ENCODE data around the gene C4A.

Gene C4A

GRCh38 chr6:31965700-31966099 lies 16.2 kb upstream of the C4A start:
- no peak overlapping the region for H3K4me2 ChIP-seq (ENCODE audit: low read depth, low read length, poor library complexity, severe bottlenecking)
- H3K27ac ChIP-seq (ENCODE audit: low read depth, low read length), result no peak overlapping the region
- no peaks in the 10 kb centered on the region for H3K9me2 ChIP-seq (replicated peaks; ENCODE audit: insufficient read depth, low read length)
- TF ChIP-seq EZH2phosphoT487 (conservative IDR thresholded peaks at IDR 0.05; ENCODE audit: low read length), result no peak
- TF ChIP-seq CTCF (IDR thresholded peaks at IDR 0.05; ENCODE audit: insufficient read depth, low read length, poor library complexity, severe bottlenecking), result no peak
- H3K4me3 ChIP-seq (ENCODE audit: insufficient read depth, low read length, poor library complexity, severe bottlenecking), result no peak overlapping the region
- no peaks in the 10 kb centered on the region for H3K27me3 ChIP-seq (ENCODE audit: low read length)
- H3K9ac ChIP-seq (ENCODE audit: low read length), result no peak overlapping the region
- no peaks in the 10 kb centered on the region for H3K9me3 ChIP-seq (ENCODE audit: insufficient read depth, low read length)
- peaks cover 3% of the 10 kb centered on the region; the same call in 1 of the 2 replicates for H3K36me3 ChIP-seq (ENCODE audit: low read length)
- no peak overlapping the region for H2AFZ ChIP-seq (ENCODE audit: low read depth, low read length, severe bottlenecking)
- H3K79me2 ChIP-seq (ENCODE audit: insufficient read depth, low read length), result peaks cover 3% of the 10 kb centered on the region; the same call in 1 of the 2 replicates
- no peaks in the 10 kb centered on the region for H4K20me1 ChIP-seq (ENCODE audit: low read depth, low read length)
- H3F3A ChIP-seq (ENCODE audit: insufficient read depth), result no peaks in the 10 kb centered on the region

DNA sequence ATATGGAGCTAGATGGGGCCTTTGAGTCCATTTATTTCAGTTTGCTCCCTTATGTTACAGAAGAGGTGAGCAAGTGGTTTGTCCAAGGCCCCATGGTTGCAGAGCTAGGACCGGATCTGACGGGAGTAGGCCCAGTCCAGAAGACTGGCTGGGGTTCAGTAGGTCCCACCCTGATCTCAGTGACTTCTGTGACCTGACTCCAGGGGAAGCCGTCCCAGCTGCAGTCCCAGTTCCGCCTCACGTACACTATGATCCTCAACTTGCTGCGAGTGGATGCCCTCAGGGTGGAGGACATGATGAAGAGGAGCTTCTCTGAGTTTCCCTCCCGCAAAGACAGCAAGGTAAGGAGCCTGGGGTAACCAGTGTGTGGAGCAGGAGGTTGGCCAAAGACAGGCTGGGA lies 15.4 kb upstream of the C4A start:
- Histone ChIP-seq H3K27me3 (ENCODE audit: low read length) (no peaks in the 10 kb centered on the region), H3K27ac (ENCODE audit: low read depth, low read length) (no peak overlapping the region), H3K79me2 (ENCODE audit: insufficient read depth, low read length) (peaks cover 8% of the 10 kb centered on the region; the same call in 1 of the 2 replicates), H2AFZ (ENCODE audit: low read depth, low read length, severe bottlenecking) (no peak overlapping the region), H3K4me3 (ENCODE audit: insufficient read depth, low read length, poor library complexity, severe bottlenecking) (no peak overlapping the region), H3K9ac (ENCODE audit: low read length) (no peak overlapping the region), H4K20me1 (ENCODE audit: low read depth, low read length) (no peaks in the 10 kb centered on the region), H3F3A (ENCODE audit: insufficient read depth) (peaks cover 6% of the 10 kb centered on the region), H3K9me2 (replicated peaks; ENCODE audit: insufficient read depth, low read length) (no peaks in the 10 kb centered on the region), H3K9me3 (ENCODE audit: insufficient read depth, low read length) (no peaks in the 10 kb centered on the region), H3K4me2 (ENCODE audit: low read depth, low read length, poor library complexity, severe bottlenecking) (no peak overlapping the region), H3K36me3 (ENCODE audit: low read length) (peaks cover 3% of the 10 kb centered on the region; the same call in 1 of the 2 replicates)
- TF ChIP-seq EZH2phosphoT487 (conservative IDR thresholded peaks at IDR 0.05; ENCODE audit: low read length) (no peak), CTCF (IDR thresholded peaks at IDR 0.05; ENCODE audit: insufficient read depth, low read length, poor library complexity, severe bottlenecking) (no peak)

DNA sequence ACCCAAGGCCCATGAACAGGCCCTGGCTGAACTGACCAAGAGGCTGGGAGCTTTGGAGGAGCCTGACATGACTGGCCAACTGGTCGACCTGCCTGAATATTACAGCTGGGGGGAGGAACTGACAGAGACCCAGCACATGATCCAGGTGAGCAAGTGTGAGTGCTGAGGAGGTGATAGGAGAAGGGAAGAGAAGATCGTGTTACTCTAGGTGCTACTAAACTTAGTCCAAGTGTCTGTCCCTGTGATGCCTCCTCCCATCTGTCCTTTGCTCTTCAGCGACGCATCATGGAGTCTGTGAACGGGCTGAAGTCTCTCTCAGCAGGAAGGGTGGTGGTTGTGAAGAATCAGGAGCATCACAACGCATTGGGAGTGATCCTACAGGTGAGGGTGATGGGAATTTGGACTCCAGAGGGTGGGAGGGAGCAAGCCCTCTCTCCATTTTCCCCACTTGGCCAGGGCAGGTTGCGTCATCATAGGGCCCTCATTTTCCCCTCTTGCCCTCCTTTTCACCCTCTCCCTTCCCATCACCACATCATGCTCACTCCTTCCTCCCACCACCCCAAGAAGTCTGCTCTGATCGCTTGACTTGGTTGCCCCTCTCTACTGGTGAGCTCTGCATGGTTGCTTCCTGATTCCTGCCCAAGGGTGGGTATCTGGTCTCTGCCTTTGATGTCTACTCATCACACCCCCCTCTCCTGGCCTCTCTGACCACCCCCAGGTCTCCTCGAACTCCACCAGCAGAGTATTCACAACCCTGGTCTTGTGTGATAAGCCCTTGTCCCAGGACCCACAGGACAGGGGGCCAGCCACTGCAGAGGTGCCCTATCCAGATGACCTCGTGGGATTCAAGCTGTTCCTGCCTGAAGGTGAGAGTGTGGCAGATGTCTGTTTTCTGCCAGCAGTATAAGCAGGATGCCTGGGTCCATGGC lies 14.6 kb upstream of the C4A start:
- Histone ChIP-seq H2AFZ (ENCODE audit: low read depth, low read length, severe bottlenecking) (no peak overlapping the region), H3K9me2 (replicated peaks; ENCODE audit: insufficient read depth, low read length) (no peaks in the 10 kb centered on the region), H3K79me2 (ENCODE audit: insufficient read depth, low read length) (peaks cover 11% of the 10 kb centered on the region; the same call in 1 of the 2 replicates), H4K20me1 (ENCODE audit: low read depth, low read length) (no peaks in the 10 kb centered on the region), H3K9ac (ENCODE audit: low read length) (no peak overlapping the region), H3F3A (ENCODE audit: insufficient read depth) (peaks cover 6% of the 10 kb centered on the region), H3K27ac (ENCODE audit: low read depth, low read length) (no peak overlapping the region), H3K4me3 (ENCODE audit: insufficient read depth, low read length, poor library complexity, severe bottlenecking) (no peak overlapping the region), H3K36me3 (ENCODE audit: low read length) (peaks cover 3% of the 10 kb centered on the region; the same call in 1 of the 2 replicates), H3K9me3 (ENCODE audit: insufficient read depth, low read length) (no peaks in the 10 kb centered on the region), H3K4me2 (ENCODE audit: low read depth, low read length, poor library complexity, severe bottlenecking) (no peak overlapping the region), H3K27me3 (ENCODE audit: low read length) (no peaks in the 10 kb centered on the region)
- TF ChIP-seq EZH2phosphoT487 (conservative IDR thresholded peaks at IDR 0.05; ENCODE audit: low read length) (no peak), CTCF (IDR thresholded peaks at IDR 0.05; ENCODE audit: insufficient read depth, low read length, poor library complexity, severe bottlenecking) (no peak)

Measured in SU-DHL-6 (cell line).